Neutrophil (primary cell): ENCODE data around the gene APCDD1L.

Experiments used
- H3K27ac ChIP-seq: fragments of 200-600 bp; sonication (generic); 2 replicates; pipeline ENCODE4 v1.5.1; 2016; ENCODE audit warnings: mild to moderate bottlenecking, moderate library complexity
- H3K27me3 ChIP-seq: fragments of 200-600 bp; sonication (generic); 2 replicates; pipeline ENCODE4 v1.6.0; 2016; ENCODE audit warnings: mild to moderate bottlenecking
- H3K36me3 ChIP-seq: fragments of 200-600 bp; sonication (generic); 2 replicates; pipeline ENCODE4 v1.5.1; 2017
- H3K4me1 ChIP-seq, 2 experiments: fragments of 200-600 bp in 1 of 2; sonication (generic) in 1 of 2; 1 replicate in 1 of 2; 2 replicates in 1 of 2; pipeline versions ENCODE4 v1.5.1 to v1.6.1; 2013 to 2016; ENCODE audit warnings: low read depth in 1 of 2, low read length in 1 of 2, mild to moderate bottlenecking in 1 of 2, moderate library complexity in 1 of 2; ENCODE audit not compliant: control insufficient read depth in 1 of 2, insufficient read depth in 1 of 2
- H3K4me3 ChIP-seq, 2 experiments: fragments of 200-600 bp in 1 of 2; sonication (generic) in 1 of 2; 1 replicate in 1 of 2; 2 replicates in 1 of 2; pipeline ENCODE4 v1.5.1; 2013 to 2016; ENCODE audit warnings: low read depth in 1 of 2, low read length in 1 of 2, mild to moderate bottlenecking in 1 of 2, moderate library complexity in 1 of 2
- H3K9me3 ChIP-seq: fragments of 200-600 bp; sonication (generic); 2 replicates; pipeline ENCODE4 v1.5.1; 2016
- TF ChIP-seq, protein P1 (sequence below): fragments of 200-600 bp; sonication (generic); IDR thresholded peaks from 2 replicates; pipeline ENCODE4 v1.5.1; 2016; ENCODE audit warnings: antibody characterized with exemption

Gene APCDD1L

DNA sequence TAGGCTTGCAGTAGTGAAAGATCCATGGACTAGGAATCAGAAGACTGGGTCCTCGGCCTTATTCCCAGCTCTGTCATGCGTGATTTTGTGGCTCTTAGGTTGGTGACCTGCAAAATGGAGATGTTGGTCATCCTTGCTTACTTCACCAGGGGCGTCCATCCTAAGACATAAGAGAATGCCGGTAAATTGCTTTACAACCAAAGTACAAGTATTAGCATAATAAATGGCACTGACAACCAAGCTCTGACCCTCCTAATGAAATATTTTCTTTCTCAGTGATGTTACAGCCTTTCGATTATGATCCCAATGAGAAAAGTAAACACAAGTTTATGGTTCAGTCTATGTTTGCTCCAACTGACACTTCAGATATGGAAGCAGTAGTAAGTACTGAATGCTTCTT is 80.9 kb downstream of the APCDD1L start:
- no peaks in the 10 kb centered on the region for H3K9me3 ChIP-seq
- peaks cover 23% of the 10 kb centered on the region for H3K36me3 ChIP-seq
- H3K27ac ChIP-seq = no peak overlapping the region
- TF ChIP-seq, protein P1, sequence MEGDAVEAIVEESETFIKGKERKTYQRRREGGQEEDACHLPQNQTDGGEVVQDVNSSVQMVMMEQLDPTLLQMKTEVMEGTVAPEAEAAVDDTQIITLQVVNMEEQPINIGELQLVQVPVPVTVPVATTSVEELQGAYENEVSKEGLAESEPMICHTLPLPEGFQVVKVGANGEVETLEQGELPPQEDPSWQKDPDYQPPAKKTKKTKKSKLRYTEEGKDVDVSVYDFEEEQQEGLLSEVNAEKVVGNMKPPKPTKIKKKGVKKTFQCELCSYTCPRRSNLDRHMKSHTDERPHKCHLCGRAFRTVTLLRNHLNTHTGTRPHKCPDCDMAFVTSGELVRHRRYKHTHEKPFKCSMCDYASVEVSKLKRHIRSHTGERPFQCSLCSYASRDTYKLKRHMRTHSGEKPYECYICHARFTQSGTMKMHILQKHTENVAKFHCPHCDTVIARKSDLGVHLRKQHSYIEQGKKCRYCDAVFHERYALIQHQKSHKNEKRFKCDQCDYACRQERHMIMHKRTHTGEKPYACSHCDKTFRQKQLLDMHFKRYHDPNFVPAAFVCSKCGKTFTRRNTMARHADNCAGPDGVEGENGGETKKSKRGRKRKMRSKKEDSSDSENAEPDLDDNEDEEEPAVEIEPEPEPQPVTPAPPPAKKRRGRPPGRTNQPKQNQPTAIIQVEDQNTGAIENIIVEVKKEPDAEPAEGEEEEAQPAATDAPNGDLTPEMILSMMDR = no peak
- no peaks in the 10 kb centered on the region for H3K4me1 ChIP-seq
- H3K4me3 ChIP-seq = no peak overlapping the region
- H3K27me3 ChIP-seq = no peaks in the 10 kb centered on the region

DNA sequence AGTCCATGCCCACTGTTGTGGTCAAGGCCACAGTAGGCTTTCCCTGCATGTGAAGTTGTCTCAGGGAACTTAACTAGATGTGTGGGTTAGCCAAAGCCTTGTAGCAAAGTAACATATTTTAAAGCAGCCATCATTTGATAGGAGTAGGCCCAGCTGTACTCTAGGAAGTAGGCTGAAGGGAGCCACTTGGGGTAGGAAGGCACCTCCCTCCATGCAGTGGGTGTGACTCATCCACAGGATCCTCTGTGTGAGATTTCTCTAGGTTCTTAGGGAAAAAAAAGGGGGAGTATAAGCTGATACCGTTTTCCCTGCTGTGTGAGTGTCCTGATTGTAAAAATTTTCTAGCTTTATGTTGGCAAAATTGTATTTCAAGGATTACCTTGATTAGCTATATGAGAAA is 81.4 kb downstream of the APCDD1L start:
- TF ChIP-seq, protein P1 = no peak
- Histone ChIP-seq H3K36me3 (peaks cover 21% of the 10 kb centered on the region), H3K27ac (no peak overlapping the region), H3K9me3 (no peaks in the 10 kb centered on the region), H3K4me1 (no peaks in the 10 kb centered on the region), H3K27me3 (no peaks in the 10 kb centered on the region), H3K4me3 (no peak overlapping the region)

DNA sequence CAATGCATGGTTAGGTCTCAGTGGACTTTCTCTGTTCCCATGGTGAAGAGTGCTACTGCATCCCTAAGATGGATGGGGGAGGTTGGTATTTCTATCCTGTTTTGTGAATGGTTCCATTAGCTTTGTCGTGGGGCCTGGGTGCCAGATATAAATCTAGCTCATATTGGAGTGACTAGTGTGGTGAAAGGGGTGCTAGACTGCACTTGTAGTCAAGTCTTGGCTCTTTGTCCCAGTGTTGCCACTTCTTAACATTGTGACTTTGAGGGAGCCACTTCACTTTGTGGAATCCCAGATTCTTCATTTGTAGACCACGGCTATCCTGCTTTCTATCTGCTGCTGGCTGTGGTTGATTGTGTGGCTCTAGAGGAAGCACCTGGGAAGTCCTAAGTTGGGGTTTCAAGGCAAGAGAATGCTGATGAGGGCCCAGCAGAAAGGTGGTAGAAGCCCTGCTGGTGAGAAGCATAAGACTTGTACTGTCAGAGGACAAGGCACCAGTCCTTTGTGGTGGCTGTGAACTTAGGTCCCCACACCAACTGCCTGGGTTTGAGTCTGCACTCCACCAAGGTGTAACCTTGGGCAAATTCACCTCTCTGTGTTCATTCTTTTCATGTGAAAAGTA is 82.1 kb downstream of the APCDD1L start:
- H3K9me3 ChIP-seq = no peaks in the 10 kb centered on the region
- TF ChIP-seq, protein P1 = no peak

DNA sequence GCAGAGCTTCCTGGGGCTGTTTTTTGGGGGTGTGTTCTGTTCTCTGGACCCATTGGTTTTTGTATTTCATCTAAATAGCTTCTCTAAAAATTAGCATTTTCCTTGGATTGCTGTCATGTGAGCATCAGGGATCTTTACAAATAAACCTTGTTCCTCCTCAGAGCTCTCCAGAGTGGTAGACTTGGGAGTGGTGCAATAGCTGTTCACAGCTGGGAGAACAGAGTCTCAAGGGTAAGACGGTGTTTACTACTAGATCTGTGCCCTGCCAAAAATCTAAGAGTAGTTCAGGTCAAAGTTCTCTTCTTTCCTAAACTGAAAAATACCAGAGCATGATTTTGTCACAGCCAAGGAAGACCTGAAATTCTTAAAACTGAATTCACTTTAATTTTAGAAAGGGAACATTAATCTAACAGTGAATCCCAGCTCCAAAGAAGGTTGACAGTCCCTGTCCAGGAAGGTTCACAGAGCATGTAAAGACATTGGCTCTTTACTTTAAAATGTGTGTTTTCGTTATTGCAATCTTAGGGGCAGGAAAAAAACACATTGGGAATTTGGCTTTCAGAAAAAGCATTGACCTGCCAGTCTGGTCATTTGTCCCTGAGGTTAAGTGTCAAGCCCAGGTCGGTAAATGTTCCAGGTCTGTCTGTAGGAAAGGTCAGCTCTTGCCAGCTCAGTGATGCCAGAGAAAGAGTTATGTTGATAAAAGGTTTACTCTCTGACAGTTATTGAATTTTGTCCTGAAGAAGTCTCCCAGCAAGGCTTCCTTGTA is 82.8 kb downstream of the APCDD1L start:
- TF ChIP-seq, protein P1 = no peak
- Histone ChIP-seq H3K9me3 (no peaks in the 10 kb centered on the region), H3K27ac (no peak overlapping the region), H3K27me3 (no peaks in the 10 kb centered on the region), H3K36me3 (peaks cover 17% of the 10 kb centered on the region), H3K4me3 (no peak overlapping the region), H3K4me1 (no peaks in the 10 kb centered on the region)

More for the DNA sequence above, 82.1 kb downstream of the APCDD1L start:
- Histone ChIP-seq H3K27me3 (no peaks in the 10 kb centered on the region), H3K4me1 (no peaks in the 10 kb centered on the region), H3K4me3 (no peak overlapping the region), H3K36me3 (peaks cover 18% of the 10 kb centered on the region), H3K27ac (no peak overlapping the region)

DNA sequence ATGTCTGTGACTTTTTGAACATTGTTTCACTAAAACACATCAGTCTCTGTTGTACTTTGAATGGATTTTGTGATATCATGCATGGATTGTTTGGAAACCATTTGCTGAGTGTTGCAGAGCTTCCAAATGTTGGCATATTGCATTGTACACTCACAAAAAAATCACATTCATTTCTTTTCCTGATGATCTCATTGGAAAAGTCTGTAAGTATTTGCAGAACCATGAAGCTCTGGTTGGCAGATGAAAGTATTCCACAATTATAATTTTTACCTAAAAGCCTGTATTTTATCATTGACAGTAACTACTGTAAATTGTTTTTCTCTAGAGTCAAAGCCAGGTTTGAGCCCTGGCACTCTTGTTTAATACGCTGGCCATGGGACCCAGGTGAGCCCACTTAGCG is 84.1 kb downstream of the APCDD1L start:
- peaks cover 26% of the 10 kb centered on the region for H3K36me3 ChIP-seq
- no peaks in the 10 kb centered on the region for H3K9me3 ChIP-seq
- no peaks in the 10 kb centered on the region for H3K27me3 ChIP-seq
- TF ChIP-seq, protein P1 = no peak
- H3K4me3 ChIP-seq = no peak overlapping the region
- H3K27ac ChIP-seq = no peak overlapping the region
- no peaks in the 10 kb centered on the region for H3K4me1 ChIP-seq
